ENCODE results near the gene FHOD1.

Gene FHOD1

DNA sequence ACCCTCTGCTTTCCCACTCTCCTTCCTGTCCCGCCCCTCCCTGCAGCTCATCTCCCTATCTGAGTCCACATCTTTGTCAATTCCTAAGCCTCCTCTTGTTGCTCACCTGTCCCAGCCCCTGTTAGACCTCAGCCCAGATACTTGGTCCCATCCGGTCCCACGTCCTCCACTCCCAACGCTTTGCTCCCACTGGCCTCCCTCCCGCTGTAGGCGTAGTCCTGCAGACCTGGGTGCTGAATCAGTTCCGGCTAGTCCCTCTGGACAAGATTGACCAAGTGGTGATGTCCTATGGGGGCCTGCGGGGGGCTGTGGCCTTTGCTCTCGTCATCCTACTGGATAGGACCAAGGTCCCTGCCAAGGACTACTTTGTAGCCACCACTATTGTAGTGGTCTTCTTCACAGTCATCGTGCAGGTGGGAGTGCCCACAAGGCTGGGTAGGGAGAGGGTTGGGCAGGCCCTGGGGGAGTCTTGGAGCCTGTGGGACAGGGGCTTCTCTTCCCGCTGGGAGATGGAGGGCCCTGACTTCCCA, 9.5 kb upstream of the FHOD1 start:
- TF ChIP-seq, protein P1, sequence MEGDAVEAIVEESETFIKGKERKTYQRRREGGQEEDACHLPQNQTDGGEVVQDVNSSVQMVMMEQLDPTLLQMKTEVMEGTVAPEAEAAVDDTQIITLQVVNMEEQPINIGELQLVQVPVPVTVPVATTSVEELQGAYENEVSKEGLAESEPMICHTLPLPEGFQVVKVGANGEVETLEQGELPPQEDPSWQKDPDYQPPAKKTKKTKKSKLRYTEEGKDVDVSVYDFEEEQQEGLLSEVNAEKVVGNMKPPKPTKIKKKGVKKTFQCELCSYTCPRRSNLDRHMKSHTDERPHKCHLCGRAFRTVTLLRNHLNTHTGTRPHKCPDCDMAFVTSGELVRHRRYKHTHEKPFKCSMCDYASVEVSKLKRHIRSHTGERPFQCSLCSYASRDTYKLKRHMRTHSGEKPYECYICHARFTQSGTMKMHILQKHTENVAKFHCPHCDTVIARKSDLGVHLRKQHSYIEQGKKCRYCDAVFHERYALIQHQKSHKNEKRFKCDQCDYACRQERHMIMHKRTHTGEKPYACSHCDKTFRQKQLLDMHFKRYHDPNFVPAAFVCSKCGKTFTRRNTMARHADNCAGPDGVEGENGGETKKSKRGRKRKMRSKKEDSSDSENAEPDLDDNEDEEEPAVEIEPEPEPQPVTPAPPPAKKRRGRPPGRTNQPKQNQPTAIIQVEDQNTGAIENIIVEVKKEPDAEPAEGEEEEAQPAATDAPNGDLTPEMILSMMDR (IDR thresholded peaks at IDR 0.05; ENCODE audit: low read length) = no peak
- TF ChIP-seq EZH2 (IDR thresholded peaks at IDR 0.05; ENCODE audit: borderline replicate concordance, low read length) = no peak
- peaks cover 4% of the 10 kb centered on the region; the same call in 1 of the 2 replicates for H3K27me3 ChIP-seq (ENCODE audit: insufficient read depth, low read length)
- no peaks in the 10 kb centered on the region for H3F3A ChIP-seq (ENCODE audit: insufficient read depth, low read length)
- H3K36me3 ChIP-seq (ENCODE audit: insufficient read depth, low read length) = no peaks in the 10 kb centered on the region
- H3K4me3 ChIP-seq (ENCODE audit: low read depth, low read length, poor library complexity, severe bottlenecking) = no peak overlapping the region
- no peaks in the 10 kb centered on the region for H3K9me3 ChIP-seq (ENCODE audit: low read length)
- no peaks in the 10 kb centered on the region for H4K20me1 ChIP-seq (ENCODE audit: insufficient read depth, low read length)
- H2AFZ ChIP-seq (ENCODE audit: low read length) = no peak overlapping the region
- H3K4me2 ChIP-seq (ENCODE audit: low read length) = no peak overlapping the region
- no peak overlapping the region for H3K9ac ChIP-seq (ENCODE audit: low read length)
- H3K27ac ChIP-seq (ENCODE audit: low read depth, low read length, poor library complexity, severe bottlenecking) = no peak overlapping the region
- no peaks in the 10 kb centered on the region for H3K79me2 ChIP-seq (ENCODE audit: insufficient read depth, low read length)
- no peaks in the 10 kb centered on the region for H3K4me1 ChIP-seq (ENCODE audit: insufficient read depth, low read length, severe bottlenecking)
- H3K9me2 ChIP-seq (ENCODE audit: low read depth, low read length) = no peaks in the 10 kb centered on the region

DNA sequence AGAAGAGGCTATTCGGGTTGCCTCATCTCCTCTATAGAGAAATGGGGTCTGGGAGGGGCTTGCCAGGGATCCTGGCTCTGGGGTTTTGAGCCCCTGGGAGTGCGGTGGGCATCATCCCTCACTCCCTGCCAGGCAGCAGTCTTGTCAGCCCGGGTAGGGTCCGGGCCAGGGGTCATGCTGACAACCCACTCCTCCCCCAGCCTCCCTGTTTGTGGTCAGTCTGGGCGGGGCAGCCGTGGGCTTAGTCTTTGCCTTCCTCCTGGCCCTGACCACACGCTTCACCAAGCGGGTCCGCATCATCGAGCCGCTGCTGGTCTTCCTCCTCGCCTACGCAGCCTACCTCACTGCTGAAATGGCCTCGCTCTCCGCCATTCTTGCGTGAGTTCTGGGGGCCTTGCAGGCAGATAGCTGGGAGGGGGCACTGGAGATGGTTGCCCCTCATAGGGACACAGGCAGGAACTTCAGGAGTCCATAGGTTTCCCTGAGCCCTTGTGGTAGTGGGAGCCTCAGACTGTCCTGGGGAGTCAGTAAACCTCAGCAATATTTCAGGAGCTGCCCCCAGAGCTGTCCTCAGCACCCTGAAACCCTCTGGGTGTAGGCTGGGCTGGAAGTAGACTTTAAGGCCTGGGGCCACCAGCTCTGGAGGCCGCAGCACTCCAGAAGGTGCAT, 8.4 kb upstream of the FHOD1 start:
- H3K27me3 ChIP-seq (ENCODE audit: insufficient read depth, low read length) = peaks cover 4% of the 10 kb centered on the region; the same call in 1 of the 2 replicates
- H3K27ac ChIP-seq (ENCODE audit: low read depth, low read length, poor library complexity, severe bottlenecking) = no peak overlapping the region
- no peak overlapping the region for H3K4me3 ChIP-seq (ENCODE audit: low read depth, low read length, poor library complexity, severe bottlenecking)
- H3K4me1 ChIP-seq (ENCODE audit: insufficient read depth, low read length, severe bottlenecking) = no peaks in the 10 kb centered on the region
- TF ChIP-seq, protein P1 (IDR thresholded peaks at IDR 0.05; ENCODE audit: low read length) = no peak
- no peak for TF ChIP-seq EZH2 (IDR thresholded peaks at IDR 0.05; ENCODE audit: borderline replicate concordance, low read length)
- no peak overlapping the region for H3K4me2 ChIP-seq (ENCODE audit: low read length)
- no peak overlapping the region for H3K9ac ChIP-seq (ENCODE audit: low read length)
- no peaks in the 10 kb centered on the region for H3K9me2 ChIP-seq (ENCODE audit: low read depth, low read length)
- no peaks in the 10 kb centered on the region for H3K79me2 ChIP-seq (ENCODE audit: insufficient read depth, low read length)
- no peaks in the 10 kb centered on the region for H4K20me1 ChIP-seq (ENCODE audit: insufficient read depth, low read length)
- H3F3A ChIP-seq (ENCODE audit: insufficient read depth, low read length) = no peaks in the 10 kb centered on the region
- no peak overlapping the region for H2AFZ ChIP-seq (ENCODE audit: low read length)
- H3K36me3 ChIP-seq (ENCODE audit: insufficient read depth, low read length) = no peaks in the 10 kb centered on the region
- no peaks in the 10 kb centered on the region for H3K9me3 ChIP-seq (ENCODE audit: low read length)

DNA sequence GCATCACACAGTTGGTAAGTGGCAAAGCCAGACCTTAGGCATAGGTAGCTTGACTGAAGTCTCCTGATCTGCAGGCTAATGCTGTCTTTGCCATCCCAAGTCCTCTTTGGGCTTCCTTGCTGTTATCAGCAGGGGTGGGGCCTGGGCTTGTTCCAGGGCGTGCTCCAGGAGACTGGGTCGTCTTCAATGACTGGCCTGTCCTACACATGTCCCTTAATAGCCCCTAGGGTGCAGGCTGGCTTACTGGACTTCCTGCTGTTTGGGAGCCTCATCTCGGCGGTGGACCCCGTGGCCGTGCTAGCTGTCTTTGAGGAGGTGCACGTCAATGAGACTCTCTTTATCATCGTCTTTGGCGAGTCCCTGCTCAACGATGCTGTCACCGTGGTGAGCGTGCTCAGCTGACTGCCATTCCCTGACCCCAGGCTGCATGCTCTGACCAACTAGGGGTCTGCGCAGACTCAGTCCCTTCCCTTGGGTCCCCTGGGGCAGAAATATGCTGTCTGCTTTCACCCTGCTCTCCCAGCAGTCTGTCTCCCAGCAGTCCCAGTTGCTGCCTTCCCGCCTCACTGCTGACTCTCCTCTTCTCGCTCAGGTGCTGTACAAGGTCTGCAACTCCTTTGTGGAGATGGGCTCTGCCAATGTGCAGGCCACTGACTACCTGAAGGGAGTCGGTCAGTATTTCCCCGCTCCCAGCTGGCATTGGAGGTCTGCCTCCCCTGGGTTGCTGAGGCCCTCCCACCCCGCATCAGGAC, 7.7 kb upstream of the FHOD1 start:
- Histone ChIP-seq H3K4me1 (ENCODE audit: insufficient read depth, low read length, severe bottlenecking) (no peaks in the 10 kb centered on the region), H3K79me2 (ENCODE audit: insufficient read depth, low read length) (no peaks in the 10 kb centered on the region), H3K4me2 (ENCODE audit: low read length) (no peak overlapping the region), H3F3A (ENCODE audit: insufficient read depth, low read length) (no peaks in the 10 kb centered on the region), H3K27ac (ENCODE audit: low read depth, low read length, poor library complexity, severe bottlenecking) (no peak overlapping the region), H4K20me1 (ENCODE audit: insufficient read depth, low read length) (no peaks in the 10 kb centered on the region), H3K9ac (ENCODE audit: low read length) (no peak overlapping the region), H3K9me3 (ENCODE audit: low read length) (no peaks in the 10 kb centered on the region), H3K9me2 (ENCODE audit: low read depth, low read length) (no peaks in the 10 kb centered on the region), H2AFZ (ENCODE audit: low read length) (no peak overlapping the region), H3K4me3 (ENCODE audit: low read depth, low read length, poor library complexity, severe bottlenecking) (no peak overlapping the region), H3K36me3 (ENCODE audit: insufficient read depth, low read length) (no peaks in the 10 kb centered on the region), H3K27me3 (ENCODE audit: insufficient read depth, low read length) (peaks cover 4% of the 10 kb centered on the region; the same call in 1 of the 2 replicates)
- TF ChIP-seq EZH2 (IDR thresholded peaks at IDR 0.05; ENCODE audit: borderline replicate concordance, low read length) = no peak
- TF ChIP-seq, protein P1 (IDR thresholded peaks at IDR 0.05; ENCODE audit: low read length) = no peak
